ENCODE data around the gene DGKH.
A peak's percentile ranks its signal among the peaks of the same experiment; 100 is the strongest.

The DGKH gene

GRCh38 chr13:42246541-42246940 lies 198.1 kb downstream of the DGKH start:
- DNase-seq, result no peak

GRCh38 chr13:42247883-42248282 lies 199.4 kb downstream of the DGKH start:
- no peak for DNase-seq

- no peak for DNase-seq
Measured at GRCh38 chr13:42255886-42256285, 207.4 kb downstream of the DGKH start.

- DNase-seq, result no peak
Measured at GRCh38 chr13:42258747-42259146, 210.3 kb downstream of the DGKH start.

GRCh38 chr13:42259515-42259914 lies 211.1 kb downstream of the DGKH start:
- no peak for DNase-seq

GRCh38 chr13:42260903-42261654 lies 212.6 kb downstream of the DGKH start:
- DNase-seq, result no peak

- no peak for DNase-seq
Measured at GRCh38 chr13:42266473-42266872, 218.0 kb downstream of the DGKH start.

- no peak for DNase-seq
Measured at GRCh38 chr13:42270160-42270856, 221.9 kb downstream of the DGKH start.

- DNase-seq, result no peak
Measured at GRCh38 chr13:42270857-42271215, 222.4 kb downstream of the DGKH start.

GRCh38 chr13:42271337-42272114 lies 223.1 kb downstream of the DGKH start:
- DNase-seq, result peak; percentile 88

- peak; percentile 40 for DNase-seq
Measured at GRCh38 chr13:42272115-42272803, 223.8 kb downstream of the DGKH start, which contains the start of gene AKAP11. AKAP11 (plus strand) TSS chr13:42272152; CDS start chr13:42286349, 14,197 bp downstream.

GRCh38 chr13:42272804-42273175 lies 224.3 kb downstream of the DGKH start:
- no peak for DNase-seq

- DNase-seq, result no peak
Measured at GRCh38 chr13:42274386-42275097, 226.1 kb downstream of the DGKH start.

GRCh38 chr13:42275098-42275471 lies 226.6 kb downstream of the DGKH start:
- DNase-seq, result no peak

GRCh38 chr13:42275506-42275905 lies 227.1 kb downstream of the DGKH start:
- no peak for DNase-seq

- DNase-seq, result no peak
Measured at GRCh38 chr13:42276683-42277082, 228.2 kb downstream of the DGKH start.

- no peak for DNase-seq
Measured at GRCh38 chr13:42277618-42278276, 229.3 kb downstream of the DGKH start.

GRCh38 chr13:42279080-42279479 lies 230.6 kb downstream of the DGKH start:
- DNase-seq, result no peak

- no peak for DNase-seq
Measured at GRCh38 chr13:42279986-42280385, 231.5 kb downstream of the DGKH start.

GRCh38 chr13:42280537-42280936 lies 232.1 kb downstream of the DGKH start:
- no peak for DNase-seq

- no peak for DNase-seq
Measured at GRCh38 chr13:42283574-42283973, 235.1 kb downstream of the DGKH start.

GRCh38 chr13:42284068-42284467 lies 235.6 kb downstream of the DGKH start:
- DNase-seq, result no peak
